ENCODE data around the gene MEX3A.

Gene MEX3A

DNA sequence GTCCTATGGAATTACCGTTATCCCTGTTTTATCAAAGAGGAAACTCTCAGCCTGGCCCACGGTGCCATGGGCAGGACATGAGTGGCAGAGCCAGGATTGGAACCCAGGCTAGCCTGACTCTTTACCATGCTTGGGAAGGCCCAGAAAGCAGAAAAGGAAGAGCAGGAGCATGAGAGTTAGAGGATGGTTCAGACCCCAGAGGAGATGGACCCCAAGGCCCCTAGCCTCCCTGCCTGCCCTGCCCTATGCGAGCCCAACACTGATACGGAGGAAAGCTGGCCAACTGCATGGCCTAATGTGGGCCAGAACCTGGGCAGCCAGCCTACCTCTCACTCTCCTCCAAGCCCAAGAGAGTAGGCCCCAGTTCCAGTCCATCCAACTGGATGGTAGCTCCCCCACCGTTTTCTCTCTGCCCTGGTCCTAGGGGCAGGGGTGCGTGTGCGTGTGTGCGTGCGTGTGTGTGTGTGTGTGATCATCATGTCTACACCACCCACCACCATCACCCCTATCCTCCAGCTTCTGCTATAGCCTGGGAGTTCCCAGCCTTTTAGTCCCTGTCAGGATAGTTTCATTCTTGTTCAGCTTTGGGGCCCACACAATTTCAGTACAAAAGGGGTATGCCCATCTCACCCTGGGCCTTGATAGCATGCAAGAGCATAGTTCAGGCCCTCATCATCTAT is 15.4 kb upstream of the MEX3A start:
- FAIRE-seq (peak; percentile 74), DNase-seq (ENCODE audit: insufficient read length) (no peak)
- TF ChIP-seq POLR2A (IDR thresholded peaks at IDR 0.05; ENCODE audit: low read depth, low read length) (peak; percentile 53; the same call in 1 of the 2 replicates), POLR2AphosphoS5 (IDR thresholded peaks at IDR 0.05; ENCODE audit: low read depth, low read length) (peak; percentile 74), TAF1 (IDR thresholded peaks at IDR 0.05; ENCODE audit: borderline replicate concordance, low read depth, low read length) (no peak)

DNA sequence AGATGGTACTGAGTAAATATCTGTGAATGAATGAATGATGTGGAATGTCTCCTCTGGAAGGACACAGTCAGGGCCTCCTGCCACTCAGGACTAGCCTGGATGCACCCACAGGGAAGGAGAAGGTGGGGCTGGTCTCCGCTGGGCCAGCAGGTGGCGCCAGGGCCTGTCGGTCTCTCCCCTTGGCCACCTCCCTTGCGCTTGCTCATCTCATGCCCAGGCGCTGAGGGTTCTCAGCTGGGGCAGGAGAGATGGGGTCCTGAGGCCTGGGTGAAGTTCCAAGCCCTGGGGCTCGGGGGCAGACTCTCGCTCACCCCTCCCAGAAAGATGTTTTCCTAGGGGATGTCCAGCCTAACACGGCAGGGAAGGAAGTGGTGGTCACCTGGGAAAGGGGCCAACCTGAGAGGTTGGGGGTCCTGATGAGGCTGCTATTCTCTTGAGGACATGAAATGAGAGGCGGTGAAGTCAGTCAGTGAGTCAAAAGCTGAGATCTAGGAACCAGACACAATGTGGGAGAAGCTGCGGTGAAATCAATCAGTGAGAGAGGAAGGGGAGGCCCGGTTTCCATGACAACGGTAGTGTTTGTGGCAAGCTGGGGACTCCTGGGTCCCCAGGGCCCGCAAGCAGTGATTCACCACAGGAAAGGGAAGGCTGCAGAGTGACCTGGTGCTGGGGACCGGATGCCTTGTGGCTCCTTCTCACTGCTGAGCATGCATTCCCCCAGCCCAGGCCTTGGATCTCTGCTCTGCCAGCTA is 14.6 kb upstream of the MEX3A start:
- peak; percentile 88 for DNase-seq (ENCODE audit: insufficient read length)
- FAIRE-seq: peak; percentile 96
- TF ChIP-seq POLR2A (IDR thresholded peaks at IDR 0.05; ENCODE audit: low read depth, low read length): peak; percentile 55; the same call in 1 of the 2 replicates
- TF ChIP-seq POLR2AphosphoS5 (IDR thresholded peaks at IDR 0.05; ENCODE audit: low read depth, low read length): no peak; the same call in 1 of the 2 replicates
- TF ChIP-seq TAF1 (IDR thresholded peaks at IDR 0.05; ENCODE audit: borderline replicate concordance, low read depth, low read length): no peak; the same call in 1 of the 2 replicates

DNA sequence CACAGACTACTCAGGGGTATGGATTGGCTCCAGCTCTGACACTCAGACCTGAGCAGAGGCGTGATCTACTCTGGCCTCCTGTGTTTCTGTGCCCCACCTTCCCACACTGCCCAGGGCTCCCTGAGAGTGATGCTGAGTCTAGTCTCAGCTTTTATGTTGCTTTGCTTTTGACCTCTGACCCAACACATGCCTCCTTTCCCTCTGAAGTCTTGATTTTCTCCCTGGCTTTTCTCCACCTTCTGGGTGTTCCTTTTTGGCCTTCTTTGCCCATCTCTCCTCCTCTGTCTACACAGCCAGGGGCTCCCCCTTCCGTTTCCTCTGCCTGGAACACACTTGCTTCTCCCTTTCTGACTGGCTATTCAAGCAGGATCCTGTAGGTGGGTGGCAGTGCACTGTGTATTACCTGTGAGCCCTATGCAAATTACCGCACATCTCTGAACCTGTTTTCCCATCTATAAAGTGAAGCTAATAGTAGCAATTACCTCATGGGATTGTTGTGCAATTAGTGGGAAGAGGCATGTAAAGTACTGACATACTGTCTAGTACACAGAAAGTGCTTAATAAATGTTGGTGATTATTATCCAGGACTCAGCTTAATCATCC is 13.7 kb upstream of the MEX3A start:
- no peak for TF ChIP-seq POLR2AphosphoS5 (IDR thresholded peaks at IDR 0.05; ENCODE audit: low read depth, low read length)
- no peak for TF ChIP-seq POLR2A (IDR thresholded peaks at IDR 0.05; ENCODE audit: low read depth, low read length)
- no peak for TF ChIP-seq TAF1 (IDR thresholded peaks at IDR 0.05; ENCODE audit: borderline replicate concordance, low read depth, low read length)
- FAIRE-seq (peak; percentile 61), DNase-seq (ENCODE audit: insufficient read length) (no peak)

DNA sequence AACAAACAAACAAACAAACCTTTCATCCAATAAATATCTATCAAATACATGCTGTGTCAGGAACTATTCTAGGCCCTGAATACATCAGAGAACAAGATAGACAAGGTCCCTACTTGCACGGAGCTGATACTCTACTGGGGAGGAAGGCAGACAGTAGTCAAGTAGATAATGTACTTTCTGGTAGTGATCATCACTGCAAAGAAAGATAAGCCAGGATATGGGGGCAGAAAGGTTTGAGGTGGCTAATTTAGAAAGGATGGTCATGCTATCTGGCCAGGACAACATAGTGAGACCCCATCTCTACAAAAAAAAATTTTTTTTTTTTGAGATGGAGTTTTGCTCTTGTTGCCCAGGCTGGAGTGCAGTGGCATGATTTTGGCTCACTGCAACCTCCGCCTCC is 9.3 kb upstream of the MEX3A start:
- FAIRE-seq (no peak), DNase-seq (ENCODE audit: insufficient read length) (no peak)
- no peak for TF ChIP-seq POLR2A (IDR thresholded peaks at IDR 0.05; ENCODE audit: low read depth, low read length)
- TF ChIP-seq POLR2AphosphoS5 (IDR thresholded peaks at IDR 0.05; ENCODE audit: low read depth, low read length): no peak
- no peak for TF ChIP-seq TAF1 (IDR thresholded peaks at IDR 0.05; ENCODE audit: borderline replicate concordance, low read depth, low read length)

DNA sequence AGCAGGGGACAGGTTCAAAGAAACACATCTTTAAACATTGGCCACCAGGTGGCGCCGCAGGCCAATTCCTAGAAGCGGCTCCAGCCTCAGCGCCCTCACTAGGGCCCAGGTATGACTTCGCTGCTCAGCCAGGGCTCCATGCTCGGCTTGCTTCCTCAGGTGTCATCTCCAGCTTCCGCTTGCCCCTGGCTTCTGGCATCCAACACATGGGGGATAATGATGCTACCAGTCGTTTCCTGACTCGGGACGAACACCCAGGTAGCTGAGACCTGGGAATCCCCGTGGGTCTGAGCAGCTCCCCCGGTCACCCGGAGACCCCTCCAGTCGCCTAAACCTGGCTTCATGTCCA is 8.5 kb upstream of the MEX3A start:
- TF ChIP-seq POLR2A (IDR thresholded peaks at IDR 0.05; ENCODE audit: low read depth, low read length): no peak
- no peak for TF ChIP-seq POLR2AphosphoS5 (IDR thresholded peaks at IDR 0.05; ENCODE audit: low read depth, low read length)
- no peak for TF ChIP-seq TAF1 (IDR thresholded peaks at IDR 0.05; ENCODE audit: borderline replicate concordance, low read depth, low read length)
- DNase-seq (ENCODE audit: insufficient read length) (peak; percentile 80), FAIRE-seq (peak; percentile 84)

DNA sequence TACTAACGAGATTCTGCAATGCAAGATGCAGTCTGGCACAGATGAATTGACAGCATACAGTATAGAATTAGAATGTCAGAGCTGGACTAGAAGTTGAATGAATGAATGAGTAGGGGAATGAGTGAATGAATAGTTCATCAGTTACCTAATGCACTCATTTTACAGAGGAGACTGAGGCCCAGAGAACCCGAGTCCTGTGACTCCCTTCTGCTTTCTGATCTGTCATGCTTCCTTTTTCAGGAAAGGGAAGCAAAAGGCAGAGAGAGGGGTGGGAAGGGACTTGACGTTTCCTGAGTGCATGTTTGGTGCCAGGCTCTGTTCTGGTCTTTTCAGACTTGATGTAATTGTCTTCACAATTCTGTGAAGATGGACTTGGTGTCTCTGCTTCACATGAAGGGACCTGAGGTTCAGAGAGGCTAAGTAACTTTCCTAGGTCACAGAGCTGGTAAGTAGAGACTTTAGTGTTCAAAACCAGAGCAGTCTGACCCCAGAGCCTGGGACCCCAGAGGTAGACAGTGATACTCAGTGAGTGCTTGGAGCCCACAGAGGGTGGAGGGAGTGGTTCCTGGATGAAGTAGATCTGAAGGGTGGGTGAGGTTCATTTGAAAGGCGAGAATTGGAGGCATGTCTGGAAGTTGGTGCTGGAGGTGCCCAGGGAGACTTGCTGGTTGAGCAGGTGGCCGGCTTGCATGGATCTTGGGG is 8.0 kb upstream of the MEX3A start:
- no peak for DNase-seq (ENCODE audit: insufficient read length)
- no peak for FAIRE-seq
- no peak for TF ChIP-seq POLR2AphosphoS5 (IDR thresholded peaks at IDR 0.05; ENCODE audit: low read depth, low read length)
- no peak for TF ChIP-seq TAF1 (IDR thresholded peaks at IDR 0.05; ENCODE audit: borderline replicate concordance, low read depth, low read length)
- TF ChIP-seq POLR2A (IDR thresholded peaks at IDR 0.05; ENCODE audit: low read depth, low read length): no peak

DNA sequence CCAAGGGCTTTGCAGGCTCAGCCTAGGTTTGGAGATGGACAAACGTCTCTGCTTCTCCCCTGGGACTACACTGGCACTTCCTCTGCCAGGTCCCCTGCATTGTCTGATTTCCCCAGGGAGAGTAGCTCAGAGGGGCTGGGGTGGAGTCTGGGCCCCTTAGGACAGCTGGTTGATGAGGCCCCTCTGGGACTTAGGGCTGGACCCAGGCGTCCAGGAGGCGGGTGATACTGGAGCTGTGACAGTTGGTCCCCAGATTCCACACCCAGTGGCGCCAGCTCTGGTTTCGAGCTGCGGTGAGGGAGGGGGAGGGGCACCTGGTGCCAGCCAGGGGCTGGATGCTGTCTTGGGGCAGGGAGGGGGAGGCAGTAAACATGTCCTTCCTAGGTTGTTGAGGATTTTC is 7.4 kb upstream of the MEX3A start:
- no peak for TF ChIP-seq POLR2A (IDR thresholded peaks at IDR 0.05; ENCODE audit: low read depth, low read length)
- no peak for TF ChIP-seq TAF1 (IDR thresholded peaks at IDR 0.05; ENCODE audit: borderline replicate concordance, low read depth, low read length)
- TF ChIP-seq POLR2AphosphoS5 (IDR thresholded peaks at IDR 0.05; ENCODE audit: low read depth, low read length): no peak
- FAIRE-seq (no peak), DNase-seq (ENCODE audit: insufficient read length) (no peak)

DNA sequence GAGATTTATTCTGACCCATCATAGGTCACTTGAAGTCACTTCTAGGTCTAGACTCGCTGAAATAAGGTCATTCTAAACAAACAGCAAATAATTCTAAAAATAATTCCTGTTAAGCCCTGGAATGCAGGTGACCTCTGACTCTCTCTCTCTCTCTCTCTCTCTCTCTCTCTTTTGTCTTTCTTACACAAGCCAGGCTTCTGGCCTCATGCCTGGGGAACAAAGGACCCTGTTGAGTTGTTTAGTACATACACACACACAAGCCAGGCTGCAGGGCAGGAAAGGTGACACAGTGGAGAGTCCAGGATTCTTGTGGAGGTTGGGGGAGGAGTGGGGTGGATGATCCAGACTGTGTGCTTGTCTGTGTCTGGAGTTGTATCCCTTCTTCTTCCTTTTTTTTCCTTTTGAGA is 4.0 kb upstream of the MEX3A start:
- no peak for DNase-seq (ENCODE audit: insufficient read length)
- FAIRE-seq: no peak
- TF ChIP-seq TAF1 (IDR thresholded peaks at IDR 0.05; ENCODE audit: borderline replicate concordance, low read depth, low read length) (no peak), POLR2A (IDR thresholded peaks at IDR 0.05; ENCODE audit: low read depth, low read length) (no peak), POLR2AphosphoS5 (IDR thresholded peaks at IDR 0.05; ENCODE audit: low read depth, low read length) (no peak)

DNA sequence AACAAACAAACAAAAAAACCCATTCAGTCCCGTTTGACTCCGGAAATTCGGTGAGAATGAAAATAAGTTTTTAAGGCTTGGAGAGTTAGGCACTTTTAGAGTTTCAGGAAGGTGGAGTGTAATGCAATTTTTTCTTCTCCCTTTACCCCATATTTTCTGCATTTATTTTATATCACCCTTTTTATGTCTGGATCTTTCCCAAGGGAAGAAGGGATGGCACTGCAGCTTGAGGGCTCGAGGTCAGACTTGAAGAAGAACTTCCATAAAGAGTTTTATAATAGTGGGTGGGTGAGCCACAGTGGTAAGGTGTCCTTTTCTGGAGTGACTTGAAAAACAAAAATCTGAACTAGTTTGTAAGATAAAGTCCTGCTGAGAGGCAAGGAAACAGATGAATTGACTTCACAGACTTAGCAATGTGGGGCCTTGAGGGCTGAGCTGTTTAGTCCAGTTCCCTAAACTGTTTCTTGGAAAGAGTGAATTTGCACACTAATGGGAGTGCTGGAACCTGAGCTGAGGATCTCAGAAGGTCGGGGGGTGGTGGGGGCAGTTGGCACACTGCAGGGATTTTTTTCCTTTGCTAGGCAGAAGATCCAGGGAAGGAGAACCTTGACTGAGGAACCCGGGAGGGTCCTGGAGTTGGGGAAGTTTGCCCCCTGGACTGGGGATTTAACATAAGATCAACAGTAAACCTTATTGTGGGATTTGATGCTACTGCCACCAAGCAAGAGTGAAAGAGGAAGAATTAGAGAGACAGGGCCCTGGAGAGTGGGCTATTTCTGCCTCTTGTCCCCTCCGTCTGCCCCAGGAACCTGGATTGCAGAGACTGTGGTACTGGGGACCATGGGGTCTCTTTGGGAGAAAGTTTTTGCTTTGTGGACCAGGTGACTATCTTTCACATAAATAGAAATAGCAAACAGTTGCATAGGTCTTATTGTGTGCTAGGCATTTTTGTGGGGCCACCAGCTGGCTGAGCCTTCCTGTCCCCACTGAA is 1.8 kb upstream of the MEX3A start:
- FAIRE-seq (no peak), DNase-seq (ENCODE audit: insufficient read length) (no peak)
- TF ChIP-seq TAF1 (IDR thresholded peaks at IDR 0.05; ENCODE audit: borderline replicate concordance, low read depth, low read length) (no peak), POLR2A (IDR thresholded peaks at IDR 0.05; ENCODE audit: low read depth, low read length) (no peak), POLR2AphosphoS5 (IDR thresholded peaks at IDR 0.05; ENCODE audit: low read depth, low read length) (no peak)

DNA sequence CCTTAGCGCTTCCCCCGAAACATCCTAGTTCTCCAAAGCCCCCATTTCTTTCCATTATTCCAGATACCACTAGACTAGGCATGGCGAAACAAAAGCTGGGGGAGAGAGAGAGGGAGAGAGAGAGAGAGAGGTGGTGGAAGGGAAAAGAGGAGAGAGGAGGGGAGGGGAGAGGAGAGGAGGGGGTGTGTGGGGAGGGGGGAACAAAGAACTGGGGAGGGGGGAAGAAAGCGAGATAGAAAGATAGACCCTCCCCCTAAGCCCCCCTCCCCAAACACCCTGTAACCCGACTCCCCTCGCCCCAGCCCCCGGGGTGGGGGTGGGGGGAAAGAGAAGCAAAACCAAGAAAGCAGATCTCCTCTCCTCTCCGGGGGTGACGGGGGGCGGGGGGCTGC is 352 bp downstream of the MEX3A start:
- TF ChIP-seq POLR2AphosphoS5 (IDR thresholded peaks at IDR 0.05; ENCODE audit: low read depth, low read length) (no peak), TAF1 (IDR thresholded peaks at IDR 0.05; ENCODE audit: borderline replicate concordance, low read depth, low read length) (no peak), POLR2A (IDR thresholded peaks at IDR 0.05; ENCODE audit: low read depth, low read length) (no peak)
- no peak for FAIRE-seq
- no peak for DNase-seq (ENCODE audit: insufficient read length)

Measured in GM12892 (cell line).